GM23248 (cell line): ENCODE measurements around the gene MS4A6E. TPM values are rescaled to one million over a fixed set of nuclear protein-coding genes. Genes with fewer than 3 reads are reported as not detected.

Experiments
- DNase-seq: peaks from one replicate; pipeline ENCODE4 v3.0.0-alpha.2; 2015
- H2AFZ ChIP-seq: fragments of 200-600 bp; sonication (generic); 2 replicates; pipeline ENCODE4 v1.6.1; 2016; ENCODE audit warnings: antibody characterized with exemption
- H3F3A ChIP-seq: fragments of 200-600 bp; sonication (generic); 2 replicates; pipeline ENCODE4 v1.6.1; 2016; ENCODE audit warnings: mild to moderate bottlenecking, antibody characterized with exemption, mixed run types; ENCODE audit not compliant: insufficient read depth
- H3K27ac ChIP-seq: fragments of 200-600 bp; sonication (generic); 2 replicates; pipeline ENCODE4 v1.5.1; 2016; ENCODE audit warnings: mild to moderate bottlenecking
- H3K27me3 ChIP-seq: fragments of 200-600 bp; sonication (generic); replicated peaks from 2 replicates; pipeline ENCODE4 v1.6.1; 2016; ENCODE audit warnings: mild to moderate bottlenecking; ENCODE audit not compliant: insufficient read depth
- H3K36me3 ChIP-seq: fragments of 200-600 bp; sonication (generic); 2 replicates; pipeline ENCODE4 v1.6.1; 2016; ENCODE audit warnings: low read depth, mild to moderate bottlenecking
- H3K4me1 ChIP-seq: fragments of 200-600 bp; sonication (generic); 2 replicates; pipeline ENCODE4 v1.6.1; 2016; ENCODE audit warnings: mild to moderate bottlenecking; ENCODE audit not compliant: insufficient read depth
- H3K4me2 ChIP-seq: fragments of 200-600 bp; sonication (generic); one replicate; pipeline ENCODE4 v1.6.1; 2016; ENCODE audit warnings: mild to moderate bottlenecking; ENCODE audit not compliant: unreplicated experiment
- H3K4me3 ChIP-seq: fragments of 200-600 bp; sonication (generic); 2 replicates; pipeline ENCODE4 v1.5.1; 2016; ENCODE audit warnings: mild to moderate bottlenecking
- H3K79me2 ChIP-seq: fragments of 200-600 bp; sonication (generic); 2 replicates; pipeline ENCODE4 v1.6.1; 2016; ENCODE audit warnings: mild to moderate bottlenecking; ENCODE audit not compliant: insufficient read depth
- H3K9ac ChIP-seq: fragments of 200-600 bp; sonication (generic); 2 replicates; pipeline ENCODE4 v1.6.1; 2016; ENCODE audit warnings: mild to moderate bottlenecking
- H3K9me2 ChIP-seq: fragments of 200-600 bp; sonication (generic); 2 replicates; pipeline ENCODE4 v1.6.1; 2016; ENCODE audit warnings: mixed run types, mild to moderate bottlenecking, moderate library complexity; ENCODE audit not compliant: insufficient read depth
- H3K9me3 ChIP-seq: fragments of 200-600 bp; sonication (generic); one replicate; pipeline ENCODE4 v1.6.1; 2017; ENCODE audit warnings: low read depth
- H4K20me1 ChIP-seq: fragments of 200-600 bp; sonication (generic); 2 replicates; pipeline ENCODE4 v1.6.0; 2016; ENCODE audit not compliant: insufficient read depth
- EZH2 ChIP-seq: fragments of 200-600 bp; sonication (generic); IDR thresholded peaks from 2 replicates; pipeline ENCODE4 v1.6.1; 2018; ENCODE audit warnings: antibody characterized with exemption, mild to moderate bottlenecking; ENCODE audit not compliant: insufficient read depth, poor library complexity, severe bottlenecking
- EZH2phosphoT487 ChIP-seq: fragments of 200-600 bp; sonication (generic); IDR thresholded peaks from 2 replicates; pipeline ENCODE4 v1.6.1; 2018; ENCODE audit warnings: antibody characterized with exemption, moderate library complexity, mild to moderate bottlenecking, low read depth; ENCODE audit not compliant: insufficient read depth
- WGBS, 2 experiments: methylation state at CpG; one replicate each; pipeline ENCODE4 v1.1.6; 2015 to 2017; ENCODE audit warnings: low lambda C conversion rate in 2 of 2, low coverage in 1 of 2; ENCODE audit errors: missing lambda C conversion rate in 2 of 2; 5-methylcytosine and 5-hydroxymethylcytosine counted together
- in situ Hi-C: fragments of 300-500 bp; cut with MboI; formaldehyde crosslinking; loops from 2 replicates; pipeline ENCODE4 v1.15.0; 2020
- polyA plus RNA-seq: library from polyadenylated mRNA; unstranded; fragments of >200 nt; fragmentation: Nextera tagmentation; extraction: Ambion mirVana; gene quantifications from 2 replicates; pipeline ENCODE4 v1.2.1, GENCODE V29; 2016
- total RNA-seq: library from RNA; depleted of rRNA; stranded (reverse); fragments of >200 nt; shearing (Covaris generic); gene quantifications from 2 replicates; pipeline ENCODE4 v1.2.3, GENCODE V29; 2014

MS4A6E gene
- total and polyA plus RNA-seq, 2 experiments from 2014 or later, result not detected

DNA sequence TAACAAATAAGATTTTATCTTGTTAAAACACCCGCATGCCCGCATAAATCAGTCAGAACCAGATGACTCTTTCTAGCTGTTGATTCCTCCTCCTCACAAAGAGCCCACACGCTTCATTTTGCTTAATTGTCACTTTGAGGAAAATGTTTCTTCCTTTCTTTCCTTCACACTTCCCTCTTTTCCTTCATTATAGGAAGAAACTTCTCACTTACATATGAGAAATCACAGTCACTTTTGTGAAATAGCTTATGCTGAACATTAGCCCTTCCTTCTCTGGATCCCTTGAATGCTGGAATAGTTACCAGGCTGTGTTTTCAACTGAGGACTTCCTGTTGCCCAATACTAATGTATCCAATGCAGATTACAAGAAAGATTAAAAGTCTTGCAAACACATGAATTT lies 5.8 kb downstream of the MS4A6E start:
- 29 to 31% methylated on average over 3 of the region's 3 CpGs for WGBS, 2 experiments

DNA sequence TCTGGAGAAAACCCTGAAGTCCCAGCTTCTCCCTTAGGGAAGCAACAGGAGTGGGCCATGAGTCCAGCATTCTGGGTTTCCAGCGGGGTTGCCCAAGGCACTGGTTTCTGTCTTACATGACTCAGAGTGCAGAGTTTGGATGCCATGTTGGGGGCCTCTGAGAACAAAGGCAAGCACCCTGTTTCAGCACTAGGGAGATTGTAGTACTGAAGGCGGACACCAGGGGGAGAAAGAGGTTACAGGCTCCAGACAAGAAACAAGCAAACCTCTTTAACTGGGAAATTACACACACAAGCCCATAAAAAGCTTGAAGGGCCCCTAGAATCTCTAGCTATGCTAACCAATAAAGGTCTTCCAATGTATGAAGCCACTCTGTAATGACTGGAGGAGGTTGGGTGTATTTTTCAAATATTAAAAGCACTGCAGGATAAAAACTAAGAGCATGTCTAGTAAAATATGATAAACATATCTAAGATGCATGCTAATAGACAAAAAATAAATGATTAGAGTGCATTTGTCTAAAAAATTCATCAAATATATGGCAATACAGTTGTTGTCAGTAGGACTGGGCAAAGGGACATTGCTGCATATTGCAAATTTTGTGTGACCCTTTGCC lies 7.1 kb downstream of the MS4A6E start:
- 0 to 8% methylated on average over 2 of the region's 2 CpGs for WGBS, 2 experiments
- no peak overlapping the region for H3K27ac ChIP-seq
- no peak overlapping the region for H2AFZ ChIP-seq
- H3K4me1 ChIP-seq, result no peaks in the 10 kb centered on the region
- no peak overlapping the region for H3K4me2 ChIP-seq
- in situ Hi-C loops, result no loop called here
- H3K79me2 ChIP-seq, result no peaks in the 10 kb centered on the region
- no peaks in the 10 kb centered on the region for H3K9me2 ChIP-seq
- no peaks in the 10 kb centered on the region for H4K20me1 ChIP-seq
- no peak overlapping the region for H3K4me3 ChIP-seq
- no peaks in the 10 kb centered on the region for H3K36me3 ChIP-seq
- H3K9me3 ChIP-seq, result no peaks in the 10 kb centered on the region
- peak; percentile 55 for DNase-seq
- H3K27me3 ChIP-seq, result no peaks in the 10 kb centered on the region
- no peaks in the 10 kb centered on the region for H3F3A ChIP-seq
- TF ChIP-seq EZH2phosphoT487, result no peak
- no peak for TF ChIP-seq EZH2
- H3K9ac ChIP-seq, result no peak overlapping the region

More for the DNA sequence above, 5.8 kb downstream of the MS4A6E start:
- no peaks in the 10 kb centered on the region for H3K9me3 ChIP-seq
- no peaks in the 10 kb centered on the region for H3F3A ChIP-seq
- no peaks in the 10 kb centered on the region for H3K36me3 ChIP-seq
- no peak overlapping the region for H3K9ac ChIP-seq
- DNase-seq, result no peak
- H3K4me2 ChIP-seq, result no peak overlapping the region
- no peaks in the 10 kb centered on the region for H3K27me3 ChIP-seq
- H2AFZ ChIP-seq, result no peak overlapping the region
- TF ChIP-seq EZH2 (no peak), EZH2phosphoT487 (no peak)
- in situ Hi-C loops, result no loop called here
- H3K4me1 ChIP-seq, result no peaks in the 10 kb centered on the region
- no peak overlapping the region for H3K27ac ChIP-seq
- H4K20me1 ChIP-seq, result no peaks in the 10 kb centered on the region
- H3K4me3 ChIP-seq, result no peak overlapping the region
- H3K9me2 ChIP-seq, result no peaks in the 10 kb centered on the region
- H3K79me2 ChIP-seq, result no peaks in the 10 kb centered on the region

- Histone ChIP-seq H3K79me2 (no peaks in the 10 kb centered on the region), H3K4me1 (no peaks in the 10 kb centered on the region), H3K36me3 (no peaks in the 10 kb centered on the region), H3K9me2 (no peaks in the 10 kb centered on the region), H4K20me1 (no peaks in the 10 kb centered on the region), H3K27ac (no peak overlapping the region), H3K9me3 (no peaks in the 10 kb centered on the region), H3K9ac (no peak overlapping the region), H3K27me3 (no peaks in the 10 kb centered on the region), H3F3A (no peaks in the 10 kb centered on the region), H3K4me2 (no peak overlapping the region), H3K4me3 (no peak overlapping the region), H2AFZ (no peak overlapping the region)
- no peak for DNase-seq
- in situ Hi-C loops, result no loop called here
- whole genome bisulfite sequencing, 2 experiments, result 18 to 33% methylated on average over 7 of the region's 7 CpGs
- TF ChIP-seq EZH2phosphoT487 (no peak), EZH2 (no peak)
These were observed 9.8 kb downstream of the MS4A6E start for GRCh38 chr11:60336767-60337391.

- H2AFZ ChIP-seq, result no peak overlapping the region
- no peak for DNase-seq
- no peaks in the 10 kb centered on the region for H3K79me2 ChIP-seq
- no peak overlapping the region for H3K4me2 ChIP-seq
- H3K4me3 ChIP-seq, result no peak overlapping the region
- no peak overlapping the region for H3K27ac ChIP-seq
- H3K36me3 ChIP-seq, result no peaks in the 10 kb centered on the region
- no peaks in the 10 kb centered on the region for H3K4me1 ChIP-seq
- in situ Hi-C loops, result no loop called here
- no peaks in the 10 kb centered on the region for H4K20me1 ChIP-seq
- H3K27me3 ChIP-seq, result no peaks in the 10 kb centered on the region
- H3K9me3 ChIP-seq, result no peaks in the 10 kb centered on the region
- no peak for TF ChIP-seq EZH2
- TF ChIP-seq EZH2phosphoT487, result no peak
- H3K9ac ChIP-seq, result no peak overlapping the region
- no peaks in the 10 kb centered on the region for H3K9me2 ChIP-seq
- WGBS, 2 experiments, result 8 to 10% methylated on average over 2 of the region's 2 CpGs
- no peaks in the 10 kb centered on the region for H3F3A ChIP-seq
These were observed 11.0 kb downstream of the MS4A6E start for GRCh38 chr11:60338053-60338452.
